NCI-H82 (cell line): Measurements from ENCODE around the gene NUP43.
"Not testable (repeated sequence)": the region's sequence is repeated elsewhere in the genome, so short reads cannot be mapped to it uniquely, and the experiment has no call there.

Experiments
- DNase-seq: peaks from one replicate; lab custom pipeline; 2025; lab: John Stamatoyannopoulos, UW

Gene NUP43, protein sequence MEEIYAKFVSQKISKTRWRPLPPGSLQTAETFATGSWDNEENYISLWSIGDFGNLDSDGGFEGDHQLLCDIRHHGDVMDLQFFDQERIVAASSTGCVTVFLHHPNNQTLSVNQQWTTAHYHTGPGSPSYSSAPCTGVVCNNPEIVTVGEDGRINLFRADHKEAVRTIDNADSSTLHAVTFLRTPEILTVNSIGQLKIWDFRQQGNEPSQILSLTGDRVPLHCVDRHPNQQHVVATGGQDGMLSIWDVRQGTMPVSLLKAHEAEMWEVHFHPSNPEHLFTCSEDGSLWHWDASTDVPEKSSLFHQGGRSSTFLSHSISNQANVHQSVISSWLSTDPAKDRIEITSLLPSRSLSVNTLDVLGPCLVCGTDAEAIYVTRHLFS

GRCh38 chr6:149746147-149746946 is at the start of gene NUP43:
NUP43 (minus strand) TSS chr6:149746529; CDS start chr6:149746495, 34 bp downstream.
- peak; percentile 98 for DNase-seq

DNA sequence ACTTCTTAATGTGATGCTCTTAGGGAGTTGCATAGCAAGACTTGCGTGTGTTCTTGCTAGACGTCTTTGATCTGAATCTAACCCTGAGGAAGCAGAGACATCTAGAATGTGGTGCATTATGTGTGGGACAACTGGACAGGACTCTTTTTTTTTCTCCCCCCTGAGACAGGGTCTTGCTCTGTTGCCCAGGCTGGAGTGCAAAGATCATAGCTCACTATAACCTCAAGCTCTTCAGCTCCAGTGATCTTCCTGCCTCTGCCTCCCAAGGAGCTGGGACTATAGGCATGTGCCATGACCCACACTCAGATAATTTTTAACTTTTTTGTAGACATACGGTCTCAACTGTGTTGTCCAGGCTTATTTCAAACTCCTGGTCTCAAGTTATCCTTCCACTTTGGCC is 37.2 kb upstream of the NUP43 start:
- DNase-seq: no peak

DNA sequence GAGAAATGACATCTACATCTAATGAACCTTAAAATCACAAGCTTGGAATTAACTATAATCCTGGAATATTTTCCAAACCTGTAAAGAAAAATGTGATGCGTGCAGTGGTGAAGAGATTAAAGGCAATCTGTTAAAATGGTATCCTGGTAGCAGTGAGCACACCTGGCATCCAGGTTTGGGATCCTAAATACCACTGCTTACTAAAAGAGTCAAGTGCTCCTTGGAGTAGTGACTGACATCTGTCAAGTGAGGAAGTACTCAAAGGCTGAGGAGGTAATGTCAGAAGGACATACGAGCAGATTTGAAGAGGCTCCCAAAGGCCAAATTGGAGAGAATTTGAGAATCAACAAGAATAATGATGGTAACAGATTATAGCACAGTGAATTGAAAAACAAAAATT is 36.0 kb upstream of the NUP43 start:
- no peak for DNase-seq

GRCh38 chr6:149781715-149782114 is 35.4 kb upstream of the NUP43 start:
- no peak for DNase-seq

GRCh38 chr6:149779644-149779963 is 33.3 kb upstream of the NUP43 start:
- no peak for DNase-seq

GRCh38 chr6:149777624-149778023 is 31.3 kb upstream of the NUP43 start:
- DNase-seq: no peak

DNA sequence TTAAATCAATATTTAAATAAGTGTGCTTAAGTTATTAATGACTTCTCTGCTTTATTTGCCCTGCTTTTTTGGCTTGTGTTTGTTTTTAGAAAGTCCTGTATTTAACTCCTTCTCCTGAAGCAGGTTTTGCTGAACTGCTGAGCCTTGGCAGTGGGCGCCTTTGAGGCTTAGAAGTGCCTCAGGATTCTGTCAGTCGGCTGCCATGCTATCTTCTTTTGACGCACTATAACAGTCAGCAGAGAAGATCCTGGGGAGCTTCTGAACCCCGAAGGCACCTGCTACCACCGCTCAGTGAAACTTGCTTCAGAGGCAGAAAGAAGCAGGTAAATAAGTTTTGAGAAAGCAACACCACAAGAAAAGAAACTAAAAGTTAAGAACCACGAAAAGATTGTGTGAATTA is 25.6 kb upstream of the NUP43 start:
- no peak for DNase-seq

GRCh38 chr6:149771185-149771584 is 24.9 kb upstream of the NUP43 start:
- no peak for DNase-seq

- DNase-seq: no peak
Measured at GRCh38 chr6:149769676-149770075, 23.3 kb upstream of the NUP43 start.

DNA sequence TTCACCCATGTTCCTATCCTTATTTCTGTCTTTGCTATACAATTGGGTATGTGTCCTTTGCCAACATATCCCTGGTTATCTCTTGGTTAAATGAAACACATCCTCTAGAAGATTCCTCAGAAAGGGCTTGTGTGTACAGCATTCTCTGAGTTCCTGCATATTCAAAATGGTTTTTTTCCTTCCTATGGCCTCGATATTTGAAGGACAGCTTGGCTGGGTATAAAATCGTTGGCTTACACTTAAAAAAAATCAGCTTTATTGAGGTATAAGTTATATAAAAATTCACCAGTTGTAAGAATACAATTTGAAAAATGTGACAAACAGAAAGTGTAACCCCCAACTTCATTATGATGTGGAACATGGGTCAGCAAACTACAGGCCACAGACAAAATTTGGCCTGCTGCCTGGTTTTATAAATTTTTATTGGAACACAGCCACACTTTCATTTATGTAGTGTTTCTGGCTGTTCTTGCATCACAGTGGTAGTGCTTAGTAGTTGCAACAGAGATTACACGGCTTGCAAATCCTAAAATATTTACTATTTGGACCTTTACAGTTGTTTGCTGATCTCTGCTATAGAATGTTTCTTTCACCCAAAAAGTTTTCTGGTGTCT is 19.9 kb upstream of the NUP43 start:
- DNase-seq: no peak

- DNase-seq: no peak
Measured at GRCh38 chr6:149763866-149764265, 17.5 kb upstream of the NUP43 start.

DNA sequence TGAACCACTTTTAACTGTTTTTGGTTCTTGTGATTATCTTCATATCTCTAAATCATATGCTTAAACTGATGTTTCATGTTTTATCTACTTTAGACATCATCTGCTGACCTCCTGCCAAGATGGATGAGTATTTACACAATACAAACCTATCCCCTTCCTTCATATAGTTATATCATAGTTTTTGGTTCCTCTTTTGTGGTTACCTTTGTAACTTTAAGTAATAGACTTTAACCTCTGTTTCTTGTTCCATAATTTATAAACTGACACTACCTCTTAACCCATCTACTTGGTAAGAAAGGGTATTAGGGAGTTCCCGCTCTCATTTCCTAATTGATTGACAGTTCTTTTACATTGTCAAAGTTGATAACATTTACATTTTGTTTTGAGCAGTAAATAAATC is 15.1 kb upstream of the NUP43 start:
- DNase-seq: no peak

- no peak for DNase-seq
Measured at GRCh38 chr6:149756261-149756636, 9.9 kb upstream of the NUP43 start.

GRCh38 chr6:149755300-149756260 is 9.3 kb upstream of the NUP43 start:
- DNase-seq: no peak

DNA sequence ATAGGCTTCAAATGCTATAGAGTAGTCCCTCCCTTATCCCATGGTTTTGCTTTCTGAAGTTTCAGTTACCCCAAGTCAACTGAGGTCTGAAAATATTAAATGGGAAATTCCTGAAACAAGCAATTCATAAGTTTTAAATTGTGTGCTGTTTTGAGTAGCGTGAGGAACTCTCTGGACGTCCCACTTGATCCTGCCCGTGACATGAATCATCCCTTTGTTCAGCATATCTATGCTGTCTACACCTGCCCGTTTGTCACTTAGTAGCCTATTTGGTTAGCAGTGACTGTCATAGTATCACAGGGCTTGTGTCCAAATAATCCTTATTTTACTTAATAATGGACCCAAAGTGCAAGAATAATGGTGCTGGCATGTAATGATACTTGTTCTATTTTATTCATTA is 8.2 kb upstream of the NUP43 start:
- DNase-seq: no peak

DNA sequence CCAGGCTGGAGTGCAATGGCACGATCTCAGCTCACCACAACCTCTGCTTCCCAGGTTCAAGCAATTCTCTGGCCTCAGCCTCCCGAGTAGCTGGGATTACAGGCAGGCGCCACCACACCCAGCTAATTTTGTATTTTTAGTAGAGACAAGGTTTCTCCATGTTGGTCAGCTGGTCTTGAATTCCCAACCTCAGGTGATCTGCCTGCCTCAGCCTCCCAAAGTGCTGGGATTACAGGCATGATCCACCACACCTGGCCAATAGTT is 7.0 kb upstream of the NUP43 start:
- DNase-seq: not testable (repeated sequence)

- DNase-seq: no peak
Measured at GRCh38 chr6:149752600-149753373, 6.5 kb upstream of the NUP43 start.

DNA sequence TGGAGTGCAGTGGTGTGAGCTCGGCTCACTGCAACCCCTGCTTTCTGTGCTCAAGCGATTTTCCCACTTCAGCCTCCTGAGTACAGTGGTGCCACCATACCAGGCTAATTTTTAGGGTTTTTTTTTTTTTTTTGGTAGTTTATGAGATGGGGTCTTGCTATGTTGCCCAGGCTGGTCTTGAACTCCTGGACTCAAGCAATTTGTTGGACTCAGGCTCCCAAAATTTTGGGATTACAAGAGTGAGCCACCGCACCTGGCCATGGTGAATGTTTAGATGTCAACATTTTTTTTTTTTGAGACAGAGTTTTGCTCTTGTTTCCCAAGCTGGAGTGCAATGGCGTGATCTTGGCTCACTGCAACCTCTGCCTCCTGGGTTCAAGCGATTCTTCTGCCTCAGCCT is 5.6 kb upstream of the NUP43 start:
- DNase-seq: not testable (repeated sequence)

GRCh38 chr6:149751239-149751638 is 4.9 kb upstream of the NUP43 start:
- DNase-seq: no peak

- DNase-seq: peak; percentile 89
Measured at GRCh38 chr6:149750136-149750609, 3.8 kb upstream of the NUP43 start.

GRCh38 chr6:149749594-149750135 is 3.3 kb upstream of the NUP43 start, which contains the start of gene PCMT1:
PCMT1 (plus strand) TSS chr6:149749741; CDS start chr6:149749902, 161 bp downstream.
- DNase-seq: peak; percentile 95
